Uterus (tissue), 4 donors: ENCODE measurements around the gene COL27A1. TPM values are rescaled to one million over a fixed set of nuclear protein-coding genes. Genes with fewer than 3 reads are reported as not detected.

Source experiments
- DNase-seq, 2 donors: peaks; one replicate each; pipeline ENCODE4 v3.0.0-alpha.2; 2019 to 2020
- H3K27ac ChIP-seq, 2 donors: fragments of 200-600 bp; sonication (generic); 1 replicate in 1 of 2; 2 replicates in 1 of 2; pipeline ENCODE4 v1.5.1; 2016 to 2018
- H3K27me3 ChIP-seq, 2 donors: fragments of 200-600 bp; sonication (generic); one replicate each; pipeline ENCODE4 v1.5.1; 2018 to 2019; ENCODE audit warnings: control low read depth in 1 of 2
- H3K36me3 ChIP-seq, 2 donors: fragments of 200-600 bp; sonication (generic); one replicate each; pipeline ENCODE4 v1.5.1; 2019; ENCODE audit warnings: control low read depth in 1 of 2
- H3K4me1 ChIP-seq, 2 donors: fragments of 200-600 bp; sonication (generic); one replicate each; pipeline ENCODE4 v1.5.1; 2018 to 2019; ENCODE audit warnings: control low read depth in 1 of 2
- H3K4me3 ChIP-seq, 2 donors: fragments of 200-600 bp; sonication (generic); 1 replicate in 1 of 2; 2 replicates in 1 of 2; pipeline ENCODE4 v1.5.1; 2018 to 2019; ENCODE audit warnings: mild to moderate bottlenecking in 1 of 2
- H3K9me3 ChIP-seq, 2 donors: fragments of 200-600 bp; sonication (generic); one replicate each; pipeline ENCODE4 v1.5.1; 2019; ENCODE audit warnings: control low read depth in 1 of 2
- POLR2A ChIP-seq, 2 donors: fragments of 450-650 bp; IDR thresholded peaks; one replicate each; pipeline ENCODE4 v1.6.1; 2016; ENCODE audit warnings: antibody characterized with exemption in 2 of 2, mild to moderate bottlenecking in 1 of 2, moderate library complexity in 1 of 2
- intact Hi-C: fragments of 100-400 bp; cut with DNase I; formaldehyde crosslinking; loops from one replicate; pipeline ENCODE4 v1.15.1; 2023; ENCODE audit warnings: low total_unique reads
- total RNA-seq, 4 donors: library from RNA; depleted of rRNA in 3 of 4; stranded (reverse); fragments of >200 nt in 3 of 4; gene quantifications; one replicate each; pipeline versions ENCODE4 v1.1.0 to v1.2.4, GENCODE V29; 2014 to 2023
- TF ChIP-seq, protein P1 (sequence below), 4 experiments: fragments of 200-600 bp in 2 of 4; fragments of 450-650 bp in 2 of 4; sonication (generic) in 2 of 4; IDR thresholded peaks; one replicate each; pipeline ENCODE4 v1.5.1; 2016 to 2019; ENCODE audit warnings: antibody characterized with exemption in 4 of 4, mild to moderate bottlenecking in 2 of 4, moderate library complexity in 1 of 4
- donor health status: DM: yes; HTN: yes; CAD: no.

COL27A1 gene
- total RNA-seq, 4 donors from 2014 or later: 7.9 to 52.9 (median 43.3) TPM

GRCh38 chr9:114166614-114167572, 11.6 kb downstream of the COL27A1 start:
- Histone ChIP-seq H3K36me3 (no peaks in the 10 kb centered on the region), H3K9me3 (no peaks in the 10 kb centered on the region), H3K4me1 (peaks cover 0 to 3% of the 10 kb centered on the region in 2 donors), H3K27me3 (no peaks in the 10 kb centered on the region), H3K27ac (no peak overlapping the region), H3K4me3 (no peak overlapping the region)
- DNase-seq: no peak
- intact Hi-C loops: no loop called here
- TF ChIP-seq POLR2A (IDR thresholded peaks at IDR 0.05): no peak
- TF ChIP-seq, protein P1, sequence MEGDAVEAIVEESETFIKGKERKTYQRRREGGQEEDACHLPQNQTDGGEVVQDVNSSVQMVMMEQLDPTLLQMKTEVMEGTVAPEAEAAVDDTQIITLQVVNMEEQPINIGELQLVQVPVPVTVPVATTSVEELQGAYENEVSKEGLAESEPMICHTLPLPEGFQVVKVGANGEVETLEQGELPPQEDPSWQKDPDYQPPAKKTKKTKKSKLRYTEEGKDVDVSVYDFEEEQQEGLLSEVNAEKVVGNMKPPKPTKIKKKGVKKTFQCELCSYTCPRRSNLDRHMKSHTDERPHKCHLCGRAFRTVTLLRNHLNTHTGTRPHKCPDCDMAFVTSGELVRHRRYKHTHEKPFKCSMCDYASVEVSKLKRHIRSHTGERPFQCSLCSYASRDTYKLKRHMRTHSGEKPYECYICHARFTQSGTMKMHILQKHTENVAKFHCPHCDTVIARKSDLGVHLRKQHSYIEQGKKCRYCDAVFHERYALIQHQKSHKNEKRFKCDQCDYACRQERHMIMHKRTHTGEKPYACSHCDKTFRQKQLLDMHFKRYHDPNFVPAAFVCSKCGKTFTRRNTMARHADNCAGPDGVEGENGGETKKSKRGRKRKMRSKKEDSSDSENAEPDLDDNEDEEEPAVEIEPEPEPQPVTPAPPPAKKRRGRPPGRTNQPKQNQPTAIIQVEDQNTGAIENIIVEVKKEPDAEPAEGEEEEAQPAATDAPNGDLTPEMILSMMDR (IDR thresholded peaks at IDR 0.05): no peak

DNA sequence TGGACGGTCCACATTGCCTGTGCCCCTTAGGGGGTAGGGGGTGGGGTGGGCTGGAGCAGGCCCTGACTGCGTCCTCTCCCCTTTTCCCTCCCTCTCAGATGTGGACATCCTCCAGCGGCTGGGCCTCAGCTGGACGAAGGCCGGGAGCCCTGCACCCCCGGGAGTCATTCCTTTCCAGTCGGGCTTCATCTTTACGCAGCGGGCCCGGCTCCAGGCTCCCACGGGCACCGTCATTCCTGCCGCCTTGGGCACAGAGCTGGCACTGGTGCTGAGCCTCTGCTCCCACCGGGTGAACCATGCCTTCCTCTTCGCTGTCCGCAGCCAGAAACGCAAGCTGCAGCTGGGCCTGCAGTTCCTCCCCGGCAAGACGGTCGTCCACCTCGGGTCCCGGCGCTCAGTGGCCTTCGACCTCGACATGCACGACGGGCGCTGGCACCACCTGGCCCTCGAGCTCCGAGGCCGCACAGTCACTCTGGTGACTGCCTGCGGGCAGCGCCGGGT, 12.3 kb downstream of the COL27A1 start:
- Histone ChIP-seq H3K27me3 (no peaks in the 10 kb centered on the region), H3K4me1 (peaks cover 0 to 3% of the 10 kb centered on the region in 2 donors), H3K27ac (no peak overlapping the region), H3K36me3 (no peaks in the 10 kb centered on the region), H3K4me3 (no peak overlapping the region), H3K9me3 (no peaks in the 10 kb centered on the region)
- no peak for DNase-seq
- no peak for TF ChIP-seq POLR2A (IDR thresholded peaks at IDR 0.05)
- TF ChIP-seq, protein P1 (IDR thresholded peaks at IDR 0.05): no peak
- intact Hi-C loops: no loop called here

DNA sequence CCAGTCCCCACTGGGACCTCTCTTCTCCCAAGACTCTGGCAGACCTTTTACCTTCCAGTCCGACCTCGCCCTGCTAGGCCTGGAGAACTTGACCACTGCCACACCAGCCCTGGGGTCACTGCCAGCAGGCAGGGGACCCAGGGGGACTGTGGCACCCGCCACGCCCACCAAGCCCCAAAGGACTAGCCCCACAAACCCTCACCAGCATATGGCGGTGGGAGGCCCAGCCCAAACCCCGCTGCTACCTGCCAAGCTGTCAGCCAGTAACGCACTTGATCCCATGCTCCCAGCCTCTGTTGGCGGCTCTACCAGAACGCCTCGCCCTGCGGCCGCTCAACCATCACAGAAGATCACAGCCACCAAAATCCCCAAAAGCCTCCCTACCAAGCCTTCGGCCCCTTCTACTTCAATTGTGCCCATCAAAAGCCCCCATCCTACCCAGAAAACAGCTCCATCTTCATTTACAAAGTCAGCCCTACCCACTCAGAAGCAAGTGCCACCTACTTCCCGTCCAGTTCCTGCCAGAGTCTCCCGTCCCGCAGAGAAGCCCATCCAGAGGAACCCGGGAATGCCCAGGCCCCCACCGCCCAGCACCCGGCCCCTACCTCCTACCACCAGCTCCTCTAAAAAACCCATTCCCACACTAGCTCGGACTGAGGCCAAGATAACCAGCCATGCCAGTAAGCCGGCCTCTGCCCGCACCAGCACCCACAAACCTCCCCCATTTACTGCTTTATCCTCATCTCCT, 13.1 kb downstream of the COL27A1 start:
- H3K27ac ChIP-seq: no peak overlapping the region
- no peak for DNase-seq
- H3K4me3 ChIP-seq: no peak overlapping the region
- no peaks in the 10 kb centered on the region for H3K27me3 ChIP-seq
- peaks cover 0 to 12% of the 10 kb centered on the region in 2 donors for H3K4me1 ChIP-seq
- no peaks in the 10 kb centered on the region for H3K36me3 ChIP-seq
- intact Hi-C loops: no loop called here
- H3K9me3 ChIP-seq: no peaks in the 10 kb centered on the region
- TF ChIP-seq, protein P1 (IDR thresholded peaks at IDR 0.05): no peak
- TF ChIP-seq POLR2A (IDR thresholded peaks at IDR 0.05): no peak

- no peak for DNase-seq
- peaks cover 0 to 13% of the 10 kb centered on the region in 2 donors for H3K4me1 ChIP-seq
- H3K27ac ChIP-seq: no peak overlapping the region
These were observed 14.0 kb downstream of the COL27A1 start for GRCh38 chr9:114169029-114169951.

More at GRCh38 chr9:114169029-114169951, 14.0 kb downstream of the COL27A1 start:
- intact Hi-C loops: no loop called here
- no peaks in the 10 kb centered on the region for H3K36me3 ChIP-seq
- H3K9me3 ChIP-seq: no peaks in the 10 kb centered on the region
- no peak overlapping the region for H3K4me3 ChIP-seq
- TF ChIP-seq, protein P1 (IDR thresholded peaks at IDR 0.05): no peak
- no peak for TF ChIP-seq POLR2A (IDR thresholded peaks at IDR 0.05)
- no peaks in the 10 kb centered on the region for H3K27me3 ChIP-seq
